ENCODE results near the gene HYAL2.

The HYAL2 gene

DNA sequence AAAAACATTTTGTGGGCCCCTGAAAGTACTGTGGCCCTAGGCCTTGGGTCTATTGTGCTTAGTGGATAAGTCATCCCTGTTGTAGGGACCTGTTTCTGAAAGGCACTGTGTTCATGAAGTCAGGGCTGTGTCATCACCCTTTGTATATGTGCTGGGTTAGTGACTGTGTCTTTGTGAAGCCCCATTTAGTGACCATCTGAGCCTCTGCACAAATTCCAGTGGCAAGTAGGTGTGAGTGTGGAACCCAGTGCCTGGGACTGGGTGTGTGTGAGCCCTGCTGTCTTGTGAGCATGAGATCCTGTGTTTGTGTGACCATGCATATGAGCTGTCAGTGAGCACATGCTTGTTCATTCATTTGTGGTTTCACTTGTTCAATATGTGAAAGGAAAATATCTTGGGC, 17.9 kb downstream of the HYAL2 start:
- TF ChIP-seq, protein P1, sequence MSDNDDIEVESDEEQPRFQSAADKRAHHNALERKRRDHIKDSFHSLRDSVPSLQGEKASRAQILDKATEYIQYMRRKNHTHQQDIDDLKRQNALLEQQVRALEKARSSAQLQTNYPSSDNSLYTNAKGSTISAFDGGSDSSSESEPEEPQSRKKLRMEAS (IDR thresholded peaks at IDR 0.05; ENCODE audit: low read depth, low read length) = no peak
- TF ChIP-seq MYC (IDR thresholded peaks at IDR 0.05; ENCODE audit: low read depth, low read length) (no peak), POLR2A (IDR thresholded peaks at IDR 0.05; ENCODE audit: extremely low read depth, insufficient read length) (no peak)
- TF ChIP-seq, protein P2, sequence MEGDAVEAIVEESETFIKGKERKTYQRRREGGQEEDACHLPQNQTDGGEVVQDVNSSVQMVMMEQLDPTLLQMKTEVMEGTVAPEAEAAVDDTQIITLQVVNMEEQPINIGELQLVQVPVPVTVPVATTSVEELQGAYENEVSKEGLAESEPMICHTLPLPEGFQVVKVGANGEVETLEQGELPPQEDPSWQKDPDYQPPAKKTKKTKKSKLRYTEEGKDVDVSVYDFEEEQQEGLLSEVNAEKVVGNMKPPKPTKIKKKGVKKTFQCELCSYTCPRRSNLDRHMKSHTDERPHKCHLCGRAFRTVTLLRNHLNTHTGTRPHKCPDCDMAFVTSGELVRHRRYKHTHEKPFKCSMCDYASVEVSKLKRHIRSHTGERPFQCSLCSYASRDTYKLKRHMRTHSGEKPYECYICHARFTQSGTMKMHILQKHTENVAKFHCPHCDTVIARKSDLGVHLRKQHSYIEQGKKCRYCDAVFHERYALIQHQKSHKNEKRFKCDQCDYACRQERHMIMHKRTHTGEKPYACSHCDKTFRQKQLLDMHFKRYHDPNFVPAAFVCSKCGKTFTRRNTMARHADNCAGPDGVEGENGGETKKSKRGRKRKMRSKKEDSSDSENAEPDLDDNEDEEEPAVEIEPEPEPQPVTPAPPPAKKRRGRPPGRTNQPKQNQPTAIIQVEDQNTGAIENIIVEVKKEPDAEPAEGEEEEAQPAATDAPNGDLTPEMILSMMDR (IDR thresholded peaks at IDR 0.05; ENCODE audit: low read depth, low read length) = no peak
- no peak overlapping the region for H3K4me3 ChIP-seq (ENCODE audit: low read depth, low read length)
- DNase-seq (ENCODE audit: low read depth) = no peak

DNA sequence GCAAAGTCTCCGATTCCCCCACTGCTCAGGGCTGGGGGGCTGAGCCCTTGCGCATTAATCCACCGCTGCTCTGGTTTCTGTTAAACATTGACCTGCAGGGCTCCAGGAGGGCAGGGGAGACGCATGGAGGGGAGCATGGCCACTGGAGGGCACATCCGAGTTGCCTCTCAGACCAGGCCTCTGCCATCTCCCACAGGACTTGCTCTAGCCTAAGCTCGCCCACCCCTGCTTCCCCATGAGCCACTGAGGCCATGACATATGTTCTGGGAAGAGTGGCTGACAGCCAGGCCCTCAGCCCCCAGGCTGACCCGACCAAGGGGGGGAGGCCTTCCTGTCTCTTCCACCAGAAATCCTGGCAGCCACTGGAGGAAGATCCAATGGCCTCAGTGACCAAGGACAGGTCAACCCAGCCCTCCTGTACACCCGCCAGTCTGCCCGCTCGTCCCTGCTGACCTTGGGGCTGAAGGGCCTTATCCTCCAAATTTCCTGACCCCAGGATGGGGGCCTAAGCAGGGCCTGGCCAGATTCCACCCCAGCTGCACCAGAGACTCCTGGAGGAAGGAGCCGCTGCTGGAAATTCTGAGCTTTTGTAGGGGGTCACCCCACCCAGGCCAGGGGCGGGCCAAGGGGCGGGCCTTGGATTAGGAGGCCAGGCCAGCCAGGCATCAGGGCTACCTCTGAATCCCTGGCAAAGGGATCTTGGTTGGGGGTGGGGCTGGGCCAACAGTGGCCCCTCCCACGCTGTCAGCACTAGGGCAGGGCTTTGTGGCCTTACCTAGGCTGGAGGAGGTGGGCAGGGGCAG, 19.3 kb downstream of the HYAL2 start, which contains the start of gene HYAL1:
Gene HYAL1 (minus strand): TSS at position 562 of the 803 bp plus-strand sequence. CDS start 618 bp downstream, outside the sequence.
- TF ChIP-seq MYC (IDR thresholded peaks at IDR 0.05; ENCODE audit: low read depth, low read length) (no peak), POLR2A (IDR thresholded peaks at IDR 0.05; ENCODE audit: extremely low read depth, insufficient read length) (no peak)
- TF ChIP-seq, protein P1 (IDR thresholded peaks at IDR 0.05; ENCODE audit: low read depth, low read length) = no peak
- TF ChIP-seq, protein P2 (IDR thresholded peaks at IDR 0.05; ENCODE audit: low read depth, low read length) = no peak
- no peak within 1 kb of the TSS for H3K4me3 ChIP-seq (ENCODE audit: low read depth, low read length)
- peak; percentile 52 for DNase-seq (ENCODE audit: low read depth)

DNA sequence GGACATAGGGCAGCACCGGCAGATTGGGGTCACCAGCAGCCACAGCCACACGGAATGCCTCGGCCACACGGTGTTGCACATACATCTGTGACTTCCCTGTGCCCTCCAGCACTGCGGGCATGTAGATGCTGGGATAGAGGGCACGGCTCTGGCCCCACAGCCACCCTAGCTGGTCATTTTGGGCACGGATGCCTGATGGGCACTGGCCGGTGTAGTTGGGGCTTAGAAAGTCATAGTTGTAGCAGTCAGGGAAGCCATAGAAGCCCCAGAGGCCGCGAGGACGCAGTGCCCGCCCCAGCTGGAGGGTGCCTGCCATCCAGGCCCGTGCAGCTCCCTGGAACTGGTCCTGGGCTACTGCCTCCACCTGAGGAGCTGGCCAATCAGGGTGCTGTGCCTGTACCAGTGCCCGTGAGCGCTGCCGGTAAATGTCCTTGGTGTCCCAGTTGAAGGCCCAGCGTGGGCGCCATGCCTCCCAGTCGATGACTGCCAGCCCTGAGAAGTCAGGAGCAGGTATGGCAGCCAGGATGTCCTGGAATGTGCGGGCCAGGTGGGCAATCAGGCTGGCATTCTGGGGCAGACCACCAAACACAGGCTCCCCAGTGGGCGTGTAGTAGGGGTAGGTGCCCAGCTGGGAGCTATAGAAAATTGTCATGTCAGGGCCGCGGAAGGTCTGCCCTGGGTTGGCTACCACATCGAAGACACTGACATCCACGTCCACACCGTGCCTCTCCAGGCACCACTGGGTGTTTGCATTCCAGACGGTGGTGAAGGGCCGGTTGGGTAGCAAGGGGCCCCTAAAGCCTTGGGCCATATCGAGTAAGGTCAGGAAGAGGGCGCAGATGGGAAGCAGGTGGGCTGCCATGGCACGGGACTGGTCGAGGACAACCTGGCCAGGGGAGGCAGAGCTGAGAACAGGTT, 20.2 kb downstream of the HYAL2 start:
- TF ChIP-seq, protein P1 (IDR thresholded peaks at IDR 0.05; ENCODE audit: low read depth, low read length) = no peak
- TF ChIP-seq MYC (IDR thresholded peaks at IDR 0.05; ENCODE audit: low read depth, low read length) (no peak), POLR2A (IDR thresholded peaks at IDR 0.05; ENCODE audit: extremely low read depth, insufficient read length) (no peak)
- TF ChIP-seq, protein P2 (IDR thresholded peaks at IDR 0.05; ENCODE audit: low read depth, low read length) = no peak
- DNase-seq (ENCODE audit: low read depth) = no peak
- H3K4me3 ChIP-seq (ENCODE audit: low read depth, low read length) = no peak overlapping the region

DNA sequence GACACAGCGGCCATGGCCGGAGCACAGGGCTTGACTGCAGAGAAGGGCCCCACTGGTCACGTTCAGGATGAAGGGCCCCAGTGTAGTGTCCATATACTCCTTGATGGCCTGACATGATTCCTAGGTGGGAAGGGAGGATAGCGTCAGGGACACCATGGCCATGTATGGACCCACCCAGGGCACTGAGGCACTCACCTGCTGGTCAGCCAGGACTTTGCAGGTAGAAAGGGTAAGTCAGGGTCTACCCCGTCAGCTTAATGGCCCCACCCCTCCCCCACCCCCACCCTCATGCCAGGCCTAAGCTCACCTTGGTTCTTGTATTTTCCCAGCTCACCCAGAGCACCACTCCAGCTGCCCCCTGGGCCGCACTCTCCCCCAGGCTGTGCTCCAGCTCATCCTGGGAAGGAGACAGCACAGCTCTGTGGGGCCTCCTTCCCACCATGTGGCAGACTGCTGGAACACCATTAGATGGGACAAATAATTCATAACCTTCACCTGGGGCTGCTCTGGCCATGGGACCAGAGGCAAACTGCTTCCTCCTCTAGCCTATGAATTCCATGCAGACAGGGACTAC, 21.8 kb downstream of the HYAL2 start:
- no peak for DNase-seq (ENCODE audit: low read depth)
- no peak for TF ChIP-seq MYC (IDR thresholded peaks at IDR 0.05; ENCODE audit: low read depth, low read length)
- no peak overlapping the region for H3K4me3 ChIP-seq (ENCODE audit: low read depth, low read length)

DNA sequence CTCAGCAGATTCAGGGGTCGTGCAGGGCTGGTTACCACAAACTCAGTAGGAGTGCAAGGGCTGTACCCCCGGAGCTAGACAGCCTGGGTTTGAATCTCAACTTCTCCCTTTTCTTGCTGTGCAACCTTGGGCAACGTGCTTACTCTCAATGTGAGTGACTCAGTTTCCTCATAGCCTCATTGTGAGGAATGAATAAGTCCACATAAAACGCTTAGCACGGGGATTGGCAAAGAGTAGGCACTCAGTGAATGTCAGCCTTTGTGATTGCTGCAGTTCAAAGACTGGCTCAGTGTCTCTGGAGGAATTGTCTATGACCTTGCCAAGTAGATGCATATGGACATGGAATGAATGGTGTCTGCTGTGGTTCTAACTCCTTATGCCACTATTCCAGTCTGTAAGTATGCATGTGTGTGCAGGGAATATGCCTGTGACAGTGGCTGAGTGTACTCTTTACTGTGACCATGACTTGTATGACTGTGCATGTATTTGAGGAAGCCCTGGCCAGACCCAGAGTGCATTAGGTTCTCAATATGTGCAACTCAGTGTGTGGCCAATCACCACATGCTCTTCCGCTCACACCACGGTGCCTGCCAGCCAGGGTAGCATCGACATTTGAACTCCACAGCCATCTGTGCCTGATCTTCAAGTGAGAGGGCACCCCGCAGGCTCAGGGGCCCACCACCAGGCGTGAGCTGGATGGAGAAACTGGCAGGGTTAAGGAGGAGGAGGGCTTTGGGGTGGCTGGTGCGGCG, 22.4 kb downstream of the HYAL2 start:
- H3K4me3 ChIP-seq (ENCODE audit: low read depth, low read length) = peak overlapping the region; percentile 72
- peak; percentile 79 for DNase-seq (ENCODE audit: low read depth)
- TF ChIP-seq, protein P1 (IDR thresholded peaks at IDR 0.05; ENCODE audit: low read depth, low read length) = peak; percentile 93
- TF ChIP-seq MYC (IDR thresholded peaks at IDR 0.05; ENCODE audit: low read depth, low read length) (peak; percentile 84), POLR2A (IDR thresholded peaks at IDR 0.05; ENCODE audit: extremely low read depth, insufficient read length) (peak; percentile 28)
- TF ChIP-seq, protein P2 (IDR thresholded peaks at IDR 0.05; ENCODE audit: low read depth, low read length) = no peak

All from NB4 (cell line).